ENCODE data around the gene SLC22A25.
"Not testable (repeated sequence)": the region's sequence is repeated elsewhere in the genome, so short reads cannot be mapped to it uniquely, and the experiment has no call there.

The SLC22A25 gene

GRCh38 chr11:63243533-63243932, at the start of gene SLC22A25:
Gene SLC22A25 (minus strand): TSS chr11:63243599. CDS start chr11:63229652, 13,947 bp downstream.
- DNase-seq (ENCODE audit: low spot score): no peak

GRCh38 chr11:63290285-63290684, 46.9 kb upstream of the SLC22A25 start:
- no peak for DNase-seq (ENCODE audit: low spot score)

- DNase-seq (ENCODE audit: low spot score): no peak
Measured at GRCh38 chr11:63289658-63290057, 46.3 kb upstream of the SLC22A25 start.

GRCh38 chr11:63282579-63282978, 39.2 kb upstream of the SLC22A25 start:
- no peak for DNase-seq (ENCODE audit: low spot score)

GRCh38 chr11:63280920-63281319, 37.5 kb upstream of the SLC22A25 start:
- no peak for DNase-seq (ENCODE audit: low spot score)

GRCh38 chr11:63277345-63277943, 34.0 kb upstream of the SLC22A25 start:
- DNase-seq (ENCODE audit: low spot score): no peak

- DNase-seq (ENCODE audit: low spot score): no peak
Measured at GRCh38 chr11:63274776-63275175, 31.4 kb upstream of the SLC22A25 start.

GRCh38 chr11:63273685-63274084, 30.3 kb upstream of the SLC22A25 start:
- no peak for DNase-seq (ENCODE audit: low spot score)

- no peak for DNase-seq (ENCODE audit: low spot score)
Measured at GRCh38 chr11:63262547-63262946, 19.1 kb upstream of the SLC22A25 start.

- DNase-seq (ENCODE audit: low spot score): no peak
Measured at GRCh38 chr11:63251312-63251711, 7.9 kb upstream of the SLC22A25 start.

GRCh38 chr11:63250162-63251050, 7.0 kb upstream of the SLC22A25 start:
- no peak for DNase-seq (ENCODE audit: low spot score)

- DNase-seq (ENCODE audit: low spot score): no peak
Measured at GRCh38 chr11:63248966-63249365, 5.6 kb upstream of the SLC22A25 start.

- not testable (repeated sequence) for DNase-seq (ENCODE audit: low spot score)
Measured at GRCh38 chr11:63247237-63248002, 4.0 kb upstream of the SLC22A25 start.

GRCh38 chr11:63246045-63246444, 2.6 kb upstream of the SLC22A25 start:
- no peak for DNase-seq (ENCODE audit: low spot score)

GRCh38 chr11:63244862-63245261, 1.5 kb upstream of the SLC22A25 start:
- no peak for DNase-seq (ENCODE audit: low spot score)

- no peak for DNase-seq (ENCODE audit: low spot score)
Measured at GRCh38 chr11:63242089-63242781, 1.2 kb downstream of the SLC22A25 start.

GRCh38 chr11:63240791-63241379, 2.5 kb downstream of the SLC22A25 start:
- DNase-seq (ENCODE audit: low spot score): no peak

- DNase-seq (ENCODE audit: low spot score): no peak
Measured at GRCh38 chr11:63240098-63240497, 3.3 kb downstream of the SLC22A25 start.

GRCh38 chr11:63239254-63239653, 4.1 kb downstream of the SLC22A25 start:
- DNase-seq (ENCODE audit: low spot score): no peak

GRCh38 chr11:63237413-63237812, 6.0 kb downstream of the SLC22A25 start:
- DNase-seq (ENCODE audit: low spot score): no peak

All from Ammon's horn (tissue), 1 donor.